Prostate gland (tissue), 2 donors: ENCODE measurements around the gene TPSD1.

ENCODE experiments used
- CTCF ChIP-seq, 4 experiments: fragments of 200-600 bp in 2 of 4; fragments of 450-650 bp in 2 of 4; sonication (generic) in 2 of 4; IDR thresholded peaks; 1 replicate in 3 of 4; 2 replicates in 1 of 4; pipeline ENCODE4 v1.5.1; 2016 to 2019; ENCODE audit warnings: antibody characterized with exemption in 4 of 4, mild to moderate bottlenecking in 2 of 4, moderate library complexity in 2 of 4
- POLR2A ChIP-seq: fragments of 450-650 bp; IDR thresholded peaks from one replicate; pipeline ENCODE4 v1.6.1; 2016; ENCODE audit warnings: antibody characterized with exemption, mild to moderate bottlenecking
- POLR2AphosphoS5 ChIP-seq: sonication (generic); formaldehyde crosslinking; IDR thresholded peaks from one replicate; pipeline ENCODE4 v1.6.1; 2017; ENCODE audit warnings: antibody characterized with exemption

DNA sequence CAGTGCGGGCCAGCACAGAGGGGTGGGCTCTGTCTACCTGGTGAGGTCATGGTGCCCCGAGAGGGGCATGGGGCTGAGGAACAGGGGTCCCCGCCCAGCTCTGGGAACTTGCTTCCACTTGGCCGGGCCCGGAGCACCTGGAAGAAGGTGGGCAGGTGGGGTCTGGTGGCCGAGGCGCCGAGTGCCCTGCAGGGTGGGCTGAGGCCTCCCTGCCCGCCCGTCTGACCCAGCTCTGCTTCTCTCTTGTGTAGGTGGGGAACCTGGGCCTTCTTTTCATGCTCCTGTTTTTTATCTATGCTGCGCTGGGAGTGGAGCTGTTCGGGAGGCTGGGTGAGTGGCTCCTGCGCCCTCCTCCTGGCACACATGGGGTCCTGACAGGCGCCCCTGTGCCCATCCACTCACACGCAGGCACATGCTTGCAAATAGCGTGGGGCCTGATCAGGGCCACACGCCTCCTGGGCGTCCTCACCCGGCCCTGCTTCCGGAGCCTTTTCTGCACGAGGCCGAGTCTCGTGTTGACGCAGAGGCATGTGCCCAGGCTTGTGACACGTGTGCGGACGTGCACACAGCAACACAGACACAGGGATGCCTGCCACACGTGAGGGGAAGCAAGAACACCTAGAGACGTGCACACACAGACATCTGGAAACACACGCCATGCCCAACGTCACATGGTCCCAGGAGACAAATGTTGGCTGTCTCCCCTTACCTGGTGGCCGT is 39.0 kb upstream of the TPSD1 start:
- no peak for TF ChIP-seq POLR2A
- no peak for TF ChIP-seq CTCF (IDR thresholded peaks at IDR 0.05)
- TF ChIP-seq POLR2AphosphoS5 = no peak
